HEK293T (cell line): ENCODE measurements around the gene TMEM233.

Experiments
- ARNT ChIP-seq: fragments of 450-650 bp; IDR thresholded peaks from 2 replicates; pipeline ENCODE4 v1.6.1; 2017; ENCODE audit warnings: mild to moderate bottlenecking
- CTBP1 ChIP-seq: fragments of 450-650 bp; IDR thresholded peaks from 2 replicates; pipeline ENCODE4 v1.6.1; 2016; ENCODE audit warnings: borderline replicate concordance
- FOXA1 ChIP-seq: fragments of 450-650 bp; IDR thresholded peaks from 2 replicates; pipeline ENCODE4 v1.6.1; 2016; ENCODE audit warnings: mild to moderate bottlenecking
- FOXK2 ChIP-seq: fragments of 450-650 bp; IDR thresholded peaks from 2 replicates; pipeline ENCODE4 v1.6.1; 2016; ENCODE audit warnings: mild to moderate bottlenecking
- HDGF ChIP-seq: fragments of 450-650 bp; IDR thresholded peaks from 2 replicates; pipeline ENCODE4 v1.6.1; 2017; ENCODE audit warnings: antibody characterized with exemption, borderline replicate concordance
- LEF1 ChIP-seq: fragments of 450-650 bp; IDR thresholded peaks from 2 replicates; pipeline ENCODE4 v1.6.1; 2017; ENCODE audit warnings: mild to moderate bottlenecking, borderline replicate concordance
- NFRKB ChIP-seq: fragments of 450-650 bp; IDR thresholded peaks from 2 replicates; pipeline ENCODE4 v1.6.1; 2016; ENCODE audit warnings: mild to moderate bottlenecking, moderate library complexity
- SP1 ChIP-seq: fragments of 450-650 bp; IDR thresholded peaks from 2 replicates; pipeline ENCODE4 v1.6.1; 2017
- SUZ12 ChIP-seq: fragments of 450-650 bp; IDR thresholded peaks from 2 replicates; pipeline ENCODE4 v1.6.1; 2016; ENCODE audit warnings: mild to moderate bottlenecking
- TARDBP ChIP-seq: fragments of 450-650 bp; IDR thresholded peaks from 2 replicates; pipeline ENCODE4 v1.6.1; 2016
- ZNF384 ChIP-seq: fragments of 450-650 bp; IDR thresholded peaks from 2 replicates; pipeline ENCODE4 v1.6.1; 2016

DNA sequence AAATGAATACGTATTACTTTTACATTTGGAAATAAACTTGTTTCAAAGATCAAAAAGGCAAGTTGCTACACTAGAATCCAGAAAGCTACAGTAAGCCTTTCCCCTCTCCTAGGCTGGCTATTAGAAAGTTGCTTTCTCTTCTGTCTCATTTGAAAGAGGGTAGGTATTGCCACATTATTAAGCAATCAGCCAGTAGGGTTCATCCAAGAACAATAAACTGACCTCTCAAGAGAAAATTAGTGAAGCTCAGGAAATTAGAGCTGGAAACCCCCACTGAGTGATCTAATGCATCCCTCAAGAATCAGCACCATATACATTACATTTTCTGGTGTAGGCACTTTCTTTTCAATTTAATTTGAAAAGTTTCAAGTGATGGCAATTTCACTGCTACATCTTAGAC lies 4.5 kb upstream of the TMEM233 start:
- TF ChIP-seq ARNT (no peak), FOXK2 (no peak), SUZ12 (no peak), SP1 (no peak), FOXA1 (no peak), NFRKB (no peak), HDGF (no peak), CTBP1 (no peak), LEF1 (no peak), ZNF384 (no peak), TARDBP (no peak)
